Measurements from ENCODE around the gene GAPDH. TPM values are rescaled to one million over a fixed set of nuclear protein-coding genes. Genes with fewer than 3 reads are reported as not detected.
A peak's percentile ranks its signal among the peaks of the same experiment; 100 is the strongest.
"Not testable (repeated sequence)": the region's sequence is repeated elsewhere in the genome, so short reads cannot be mapped to it uniquely, and the experiment has no call there.

Gene GAPDH
- total RNA-seq = 1,000 to 10,000 TPM; 4,459 to 4,958 TPM

DNA sequence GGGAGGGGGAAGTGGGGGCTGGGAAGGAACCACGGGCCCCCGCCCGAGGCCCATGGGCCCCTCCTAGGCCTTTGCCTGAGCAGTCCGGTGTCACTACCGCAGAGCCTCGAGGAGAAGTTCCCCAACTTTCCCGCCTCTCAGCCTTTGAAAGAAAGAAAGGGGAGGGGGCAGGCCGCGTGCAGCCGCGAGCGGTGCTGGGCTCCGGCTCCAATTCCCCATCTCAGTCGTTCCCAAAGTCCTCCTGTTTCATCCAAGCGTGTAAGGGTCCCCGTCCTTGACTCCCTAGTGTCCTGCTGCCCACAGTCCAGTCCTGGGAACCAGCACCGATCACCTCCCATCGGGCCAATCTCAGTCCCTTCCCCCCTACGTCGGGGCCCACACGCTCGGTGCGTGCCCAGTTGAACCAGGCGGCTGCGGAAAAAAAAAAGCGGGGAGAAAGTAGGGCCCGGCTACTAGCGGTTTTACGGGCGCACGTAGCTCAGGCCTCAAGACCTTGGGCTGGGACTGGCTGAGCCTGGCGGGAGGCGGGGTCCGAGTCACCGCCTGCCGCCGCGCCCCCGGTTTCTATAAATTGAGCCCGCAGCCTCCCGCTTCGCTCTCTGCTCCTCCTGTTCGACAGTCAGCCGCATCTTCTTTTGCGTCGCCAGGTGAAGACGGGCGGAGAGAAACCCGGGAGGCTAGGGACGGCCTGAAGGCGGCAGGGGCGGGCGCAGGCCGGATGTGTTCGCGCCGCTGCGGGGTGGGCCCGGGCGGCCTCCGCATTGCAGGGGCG is at the start of gene GAPDH:
GAPDH (plus strand) TSS at position 595 of the 772 bp plus-strand sequence. CDS start 316 bp downstream, outside the sequence.
- POLR2A ChIA-PET = interaction anchor here (0.6 to 1.6 kb wide), 17 partner anchors 8 to 318 kb away, joined by 3 to 10 read pairs (median 5); partner anchors contain the start of genes COPS7A, MRPL51, USP5 and VAMP1
- H3K27me3 Mint-ChIP-seq = no peaks in the 10 kb centered on the region
- H3K4me1 Mint-ChIP-seq = peaks cover 52% of the 10 kb centered on the region
- no peaks in the 10 kb centered on the region for H3K9me3 Mint-ChIP-seq
- DNase-seq = peak; percentile 91
- H3K27ac Mint-ChIP-seq = peak within 1 kb of the TSS; percentile 98
- peaks cover 73% of the 10 kb centered on the region for H3K36me3 Mint-ChIP-seq (ENCODE audit: low read depth)
- peak within 1 kb of the TSS; percentile 90 for H3K4me3 Mint-ChIP-seq
- CTCF ChIA-PET = interaction anchor here (0.6 to 1.5 kb wide), 6 partner anchors 10 to 117 kb away, joined by 3 to 6 read pairs (median 4); no protein-coding TSS in a partner anchor

DNA sequence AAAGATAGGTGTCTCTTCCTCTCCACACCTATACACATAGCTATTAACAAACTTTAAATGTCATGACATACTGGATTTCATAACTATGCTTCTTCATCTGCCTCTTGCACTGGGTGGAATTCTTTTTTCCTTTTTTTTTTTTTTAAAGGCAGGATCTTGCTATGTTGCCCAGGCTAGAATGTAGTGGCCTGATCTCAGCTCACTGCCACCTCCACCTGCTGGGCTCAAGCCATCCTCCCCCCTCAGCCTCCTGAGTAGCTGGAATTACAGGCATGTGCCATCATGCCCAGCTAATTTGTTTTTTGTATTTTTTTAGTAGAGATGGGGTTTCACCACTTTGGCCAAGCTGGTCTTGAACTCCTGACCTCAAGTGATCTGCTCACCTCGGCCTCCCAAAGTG is 46.1 kb upstream of the GAPDH start:
- no peak for DNase-seq
- Mint-ChIP-seq H3K4me3 (no peak overlapping the region), H3K27ac (no peak overlapping the region), H3K9me3 (no peaks in the 10 kb centered on the region), H3K27me3 (no peaks in the 10 kb centered on the region), H3K36me3 (ENCODE audit: low read depth) (peaks cover 14% of the 10 kb centered on the region), H3K4me1 (peaks cover 10% of the 10 kb centered on the region)
- CTCF ChIA-PET = interaction anchor here (0.6 to 2.4 kb wide), 8 partner anchors 18 to 156 kb away, joined by 3 to 7 read pairs (median 4); partner anchors contain the start of gene VAMP1
- POLR2A ChIA-PET = no interaction called here

DNA sequence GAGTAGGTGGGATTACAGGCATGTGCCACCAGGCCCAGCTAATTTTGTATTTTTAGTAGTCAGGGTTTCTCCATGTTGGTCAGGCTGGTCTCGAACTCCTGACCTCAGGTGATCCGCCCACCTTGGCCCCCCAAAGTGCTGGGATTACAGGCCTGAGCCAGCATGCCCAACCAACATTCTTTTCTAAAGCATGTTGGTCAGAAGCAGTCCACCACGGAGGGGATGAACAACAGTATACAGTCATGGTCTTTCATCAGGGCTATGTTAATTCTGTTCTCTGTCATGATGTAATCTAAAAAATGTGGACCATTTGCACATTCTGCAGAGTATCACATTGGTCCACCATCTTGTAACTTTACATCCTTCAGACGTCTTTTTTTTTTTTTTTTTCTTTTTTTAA is 44.9 kb upstream of the GAPDH start:
- Mint-ChIP-seq H3K36me3 (ENCODE audit: low read depth) (peaks cover 14% of the 10 kb centered on the region), H3K27ac (no peak overlapping the region), H3K4me3 (no peak overlapping the region), H3K4me1 (peaks cover 10% of the 10 kb centered on the region), H3K27me3 (no peaks in the 10 kb centered on the region), H3K9me3 (no peaks in the 10 kb centered on the region)
- POLR2A ChIA-PET = no interaction called here
- DNase-seq = no peak
- CTCF ChIA-PET = interaction anchor here (0.6 to 1.8 kb wide), 4 partner anchors 11 to 606 kb away, joined by 3 to 5 read pairs (median 4); no protein-coding TSS in a partner anchor

DNA sequence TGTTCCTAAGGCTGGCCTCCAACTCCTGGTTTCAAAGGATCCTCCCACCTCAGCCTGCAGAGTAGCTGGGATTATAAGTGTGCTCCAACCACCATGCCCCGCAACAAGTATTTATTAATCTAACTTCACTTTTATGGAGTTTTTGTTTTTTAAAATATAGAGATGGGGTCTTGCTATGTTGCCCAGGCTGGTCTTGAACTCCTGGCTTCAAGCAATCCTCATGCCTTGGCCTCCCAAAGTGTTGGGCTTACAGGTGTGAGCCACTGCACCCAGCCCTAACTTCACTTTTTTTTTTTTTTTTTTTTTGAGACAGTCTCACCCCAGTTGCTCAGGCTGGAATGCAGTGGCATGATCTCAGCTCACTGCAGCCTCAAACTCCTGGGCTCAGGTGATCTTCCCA is 43.6 kb upstream of the GAPDH start:
- Mint-ChIP-seq H3K4me1 (peaks cover 21% of the 10 kb centered on the region), H3K36me3 (ENCODE audit: low read depth) (peaks cover 24% of the 10 kb centered on the region)
- DNase-seq, H3K27ac Mint-ChIP-seq, H3K27me3 Mint-ChIP-seq, H3K9me3 Mint-ChIP-seq, H3K4me3 Mint-ChIP-seq: not testable (repeated sequence)
- ChIA-PET CTCF (interaction anchor here (0.6 to 1.5 kb wide), 2 partner anchors 25 to 63 kb away, joined by 3 to 4 read pairs; no protein-coding TSS in a partner anchor), POLR2A (interaction anchor here (0.6 kb wide), 1 partner anchor 461 kb away, joined by 3 read pairs; no protein-coding TSS in a partner anchor)

DNA sequence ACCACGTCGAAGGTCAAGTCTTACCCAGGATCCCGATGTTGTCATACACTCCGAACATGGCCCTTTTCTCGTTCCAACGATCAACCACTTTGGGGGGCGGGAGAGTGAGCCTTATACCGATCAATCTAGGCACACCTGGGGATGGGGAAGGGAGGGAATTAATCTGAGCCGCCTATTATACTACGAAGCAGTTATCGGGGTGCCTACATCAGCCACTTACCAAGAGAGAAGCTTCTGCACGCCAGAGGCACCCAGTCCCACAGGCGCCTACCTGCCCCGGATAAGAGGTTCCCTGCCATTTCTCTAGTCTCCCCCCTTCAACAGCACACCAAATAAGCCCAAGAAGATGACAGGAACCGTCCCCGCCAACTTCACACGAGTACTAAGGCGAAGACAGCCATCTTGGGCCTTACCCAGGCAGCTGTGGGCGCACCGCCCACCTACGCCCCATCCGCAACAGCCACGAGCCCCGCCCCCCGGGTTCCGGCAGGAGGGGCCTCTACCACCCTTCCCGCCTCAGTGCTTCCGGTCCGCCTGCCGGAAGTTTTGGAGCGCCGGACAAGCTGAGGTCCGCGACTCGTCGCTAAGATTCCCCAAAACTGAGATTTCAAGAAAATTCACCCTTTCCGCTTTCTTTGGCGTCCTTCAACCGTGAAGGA is 41.4 kb upstream of the GAPDH start, which contains the start of gene MRPL51:
MRPL51 (minus strand) TSS at position 425 of the 659 bp plus-strand sequence; CDS start at position 299, 126 bp downstream.
- Mint-ChIP-seq H3K9me3 (no peaks in the 10 kb centered on the region), H3K36me3 (ENCODE audit: low read depth) (peaks cover 42% of the 10 kb centered on the region), H3K4me1 (peaks cover 37% of the 10 kb centered on the region), H3K4me3 (peak within 1 kb of the TSS; percentile 89), H3K27ac (peak within 1 kb of the TSS; percentile 97), H3K27me3 (no peaks in the 10 kb centered on the region)
- peak; percentile 94 for DNase-seq
- CTCF ChIA-PET = interaction anchor here (0.6 to 1.7 kb wide), 8 partner anchors 8 to 239 kb away, joined by 3 to 5 read pairs (median 3); no protein-coding TSS in a partner anchor
- POLR2A ChIA-PET = interaction anchor here (0.5 to 1.7 kb wide), 4 partner anchors 12 to 67 kb away, joined by 3 to 12 read pairs (median 5); partner anchors contain the start of genes GAPDH and VAMP1

DNA sequence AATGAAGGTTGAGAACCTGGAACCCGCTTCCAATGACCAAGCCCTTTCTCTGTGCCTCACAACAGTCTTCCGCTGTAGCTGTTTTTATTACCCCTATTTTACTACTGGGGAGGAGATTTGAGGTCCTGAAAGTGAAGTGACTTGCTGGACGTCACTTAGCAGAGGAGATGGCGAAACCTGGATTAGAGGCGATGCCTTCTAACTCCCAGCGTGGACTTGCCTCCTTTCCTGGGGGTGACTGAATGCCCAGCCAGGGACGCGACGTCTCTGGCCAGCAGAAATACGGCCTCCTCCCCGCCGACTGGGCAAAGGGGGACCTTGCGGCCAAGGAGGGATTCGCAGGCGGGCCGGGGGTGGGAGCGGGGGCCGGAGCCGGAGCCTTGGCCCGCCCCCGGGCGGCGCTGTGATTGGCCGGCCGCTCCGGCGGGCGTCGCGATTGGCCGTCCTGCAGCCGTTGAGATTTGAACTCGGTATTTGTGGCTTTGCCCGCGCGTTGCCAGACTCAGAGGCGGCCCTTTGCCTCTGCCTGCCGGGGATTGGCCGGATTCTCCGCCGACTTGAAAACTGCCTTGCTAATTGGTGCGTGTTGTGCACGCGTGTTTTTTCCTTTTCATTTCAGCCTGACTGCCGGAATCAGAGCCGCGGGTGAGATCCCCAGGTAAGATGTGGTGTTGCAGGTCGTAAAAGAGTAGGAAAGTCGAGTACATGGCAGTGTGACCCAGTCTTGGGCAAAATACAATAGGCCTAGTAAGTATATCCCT is 40.6 kb upstream of the GAPDH start, which contains the start of gene NCAPD2:
NCAPD2 (plus strand) TSS at position 606 of the 761 bp plus-strand sequence. CDS start 997 bp downstream, outside the sequence.
- peak; percentile 98 for DNase-seq
- CTCF ChIA-PET = interaction anchor here (0.7 to 1.7 kb wide), 7 partner anchors 8 to 70 kb away, joined by 3 to 5 read pairs (median 3); no protein-coding TSS in a partner anchor
- H3K27me3 Mint-ChIP-seq = no peaks in the 10 kb centered on the region
- H3K4me3 Mint-ChIP-seq = peak within 1 kb of the TSS; percentile 89
- H3K27ac Mint-ChIP-seq = peak within 1 kb of the TSS; percentile 97
- H3K9me3 Mint-ChIP-seq = no peaks in the 10 kb centered on the region
- peaks cover 38% of the 10 kb centered on the region for H3K4me1 Mint-ChIP-seq
- POLR2A ChIA-PET = interaction anchor here (0.7 to 1.8 kb wide), 4 partner anchors 23 to 68 kb away, joined by 3 to 12 read pairs (median 6); partner anchors contain the start of genes GAPDH and VAMP1
- H3K36me3 Mint-ChIP-seq (ENCODE audit: low read depth) = peaks cover 48% of the 10 kb centered on the region

DNA sequence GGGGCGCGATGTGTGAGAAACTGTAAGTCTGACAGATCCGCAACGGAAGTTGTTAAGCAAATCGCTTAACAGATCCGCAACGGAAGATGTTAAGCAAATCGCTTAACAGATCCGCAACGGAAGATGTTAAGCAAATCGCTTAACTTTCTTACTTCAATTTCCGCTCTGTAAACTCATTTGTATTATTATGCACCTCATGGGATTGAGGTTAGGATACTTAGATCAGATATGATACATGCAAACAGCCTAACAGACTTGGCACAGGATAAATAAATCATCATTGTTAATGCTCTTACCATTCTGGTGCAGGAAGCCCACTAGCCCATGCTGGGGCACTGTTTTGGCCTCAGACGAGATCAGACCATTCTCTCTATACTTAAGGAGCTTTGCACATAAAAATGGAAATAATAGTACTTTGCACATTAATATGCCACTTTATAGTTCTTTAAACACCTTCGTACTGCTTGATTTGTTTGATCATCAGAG is 40.0 kb upstream of the GAPDH start:
- no peak for DNase-seq
- H3K27me3 Mint-ChIP-seq = no peaks in the 10 kb centered on the region
- ChIA-PET CTCF (interaction anchor here (1.4 to 2.1 kb wide), 2 partner anchors 12 to 29 kb away, joined by 5 to 8 read pairs; no protein-coding TSS in a partner anchor), POLR2A (interaction anchor here (1.8 kb wide), 1 partner anchor 40 kb away, joined by 4 read pairs; the partner anchor contains the start of gene GAPDH)
- peaks cover 52% of the 10 kb centered on the region for H3K36me3 Mint-ChIP-seq (ENCODE audit: low read depth)
- H3K9me3 Mint-ChIP-seq = no peaks in the 10 kb centered on the region
- peaks cover 38% of the 10 kb centered on the region for H3K4me1 Mint-ChIP-seq
- H3K4me3 Mint-ChIP-seq = peak overlapping the region; percentile 89
- peak overlapping the region; percentile 97 for H3K27ac Mint-ChIP-seq

DNA sequence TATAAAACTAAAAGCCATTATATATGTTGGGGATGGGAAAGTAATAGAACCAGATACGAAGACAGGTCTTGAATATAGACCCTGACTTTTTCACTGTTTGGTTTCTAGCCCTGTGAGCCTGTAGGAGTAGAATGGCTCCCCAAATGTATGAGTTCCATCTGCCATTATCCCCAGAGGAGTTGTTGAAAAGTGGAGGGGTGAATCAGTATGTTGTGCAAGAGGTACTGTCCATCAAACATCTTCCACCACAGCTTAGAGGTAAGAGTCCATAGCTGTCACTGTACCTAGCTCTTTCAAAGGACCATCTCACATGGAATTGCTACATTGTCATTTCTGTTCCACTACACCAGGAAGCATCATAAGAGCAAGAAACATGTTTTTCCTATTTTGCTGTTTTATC is 39.3 kb upstream of the GAPDH start:
- CTCF ChIA-PET = interaction anchor here (0.5 to 2.4 kb wide), 4 partner anchors 11 to 46 kb away, joined by 4 to 8 read pairs (median 6); no protein-coding TSS in a partner anchor
- Mint-ChIP-seq H3K36me3 (ENCODE audit: low read depth) (peaks cover 54% of the 10 kb centered on the region), H3K27ac (peak overlapping the region; percentile 97), H3K4me1 (peaks cover 40% of the 10 kb centered on the region), H3K27me3 (no peaks in the 10 kb centered on the region), H3K4me3 (peak overlapping the region; percentile 89), H3K9me3 (no peaks in the 10 kb centered on the region)
- no peak for DNase-seq
- POLR2A ChIA-PET = interaction anchor here (0.8 to 1.8 kb wide), 2 partner anchors 39 to 168 kb away, joined by 3 to 4 read pairs; partner anchors contain the start of gene GAPDH

DNA sequence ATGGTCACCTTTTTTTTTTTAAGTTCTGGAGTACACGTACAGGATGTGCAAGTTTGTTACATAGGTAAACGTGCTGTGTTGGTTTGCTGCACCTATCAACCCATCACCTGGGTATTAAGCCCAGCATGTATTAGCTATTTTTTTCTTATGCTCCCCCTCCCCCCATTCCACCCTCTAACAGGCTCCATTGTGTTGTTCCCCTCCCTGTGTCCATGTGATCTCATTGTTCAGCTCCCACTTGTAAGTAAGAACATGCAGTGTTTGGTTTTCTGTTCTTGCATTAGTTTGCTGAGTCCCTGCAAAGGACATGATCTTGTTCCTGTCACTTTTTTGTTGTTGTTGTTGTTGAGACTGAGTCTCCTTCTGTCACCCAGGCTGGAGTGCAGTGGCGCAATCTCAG is 37.0 kb upstream of the GAPDH start:
- H3K4me3 Mint-ChIP-seq, H3K9me3 Mint-ChIP-seq, DNase-seq, H3K27ac Mint-ChIP-seq, POLR2A ChIA-PET, H3K27me3 Mint-ChIP-seq: not testable (repeated sequence)
- Mint-ChIP-seq H3K4me1 (peaks cover 32% of the 10 kb centered on the region), H3K36me3 (ENCODE audit: low read depth) (peaks cover 43% of the 10 kb centered on the region)
- CTCF ChIA-PET = interaction anchor here (0.6 to 1.5 kb wide), 6 partner anchors 13 to 73 kb away, joined by 3 to 5 read pairs (median 3); no protein-coding TSS in a partner anchor

DNA sequence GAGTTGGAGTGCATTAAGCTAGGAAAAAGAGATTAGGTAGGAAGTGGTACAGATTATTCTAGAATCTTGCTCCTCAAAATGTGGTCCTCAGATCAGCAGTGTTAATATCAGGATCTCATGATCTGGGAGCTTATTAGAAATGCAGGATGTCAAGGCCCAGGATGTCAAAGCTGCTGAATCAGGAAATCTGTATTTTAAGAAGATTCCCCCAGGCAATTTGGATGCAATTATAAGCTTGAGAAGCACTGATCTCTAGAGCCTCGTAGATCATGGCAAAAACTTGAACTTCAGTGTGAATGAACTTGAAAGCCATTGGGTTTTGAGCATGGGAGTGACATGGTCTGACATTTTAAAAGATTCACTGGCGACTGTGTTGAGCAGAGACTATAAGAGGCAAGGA is 33.9 kb upstream of the GAPDH start:
- POLR2A ChIA-PET = interaction anchor here (0.6 kb wide), 1 partner anchor 37 kb away, joined by 3 read pairs; no protein-coding TSS in a partner anchor
- Mint-ChIP-seq H3K27me3 (no peaks in the 10 kb centered on the region), H3K36me3 (ENCODE audit: low read depth) (peaks cover 44% of the 10 kb centered on the region)

More for the DNA sequence above, 33.9 kb upstream of the GAPDH start:
- H3K4me3 Mint-ChIP-seq = no peak overlapping the region
- DNase-seq = no peak
- H3K4me1 Mint-ChIP-seq = peaks cover 22% of the 10 kb centered on the region
- CTCF ChIA-PET = interaction anchor here (1.0 to 1.3 kb wide), 3 partner anchors 11 to 57 kb away, joined by 4 to 6 read pairs (median 5); no protein-coding TSS in a partner anchor
- no peaks in the 10 kb centered on the region for H3K9me3 Mint-ChIP-seq
- H3K27ac Mint-ChIP-seq = no peak overlapping the region
